HG03060 (cell line): ENCODE data around the gene NOLC1.

Experiments
- ATAC-seq: cut with Tn5 transposase; IDR thresholded peaks from one replicate; pipeline ENCODE4 v1.9.1; 2021; ENCODE audit warnings: low read depth, moderate number of reproducible peaks; ENCODE audit not compliant: unreplicated experiment

NOLC1 gene

GRCh38 chr10:102200751-102201640 is 48.8 kb downstream of the NOLC1 start:
- ATAC-seq: no peak

GRCh38 chr10:102202386-102202785 is 50.2 kb downstream of the NOLC1 start:
- no peak for ATAC-seq

- ATAC-seq: no peak
These were observed 56.3 kb downstream of the NOLC1 start for GRCh38 chr10:102208311-102209035.

- no peak for ATAC-seq
These were observed 59.6 kb downstream of the NOLC1 start for GRCh38 chr10:102211615-102212299.
